ENCODE data around the gene ZDHHC22.

The ZDHHC22 gene

GRCh38 chr14:77085538-77085937 lies 56.1 kb downstream of the ZDHHC22 start:
- Histone ChIP-seq H3K9me2 (ENCODE audit: low read depth, low read length) (no peaks in the 10 kb centered on the region), H3K27ac (ENCODE audit: low read depth, low read length, poor library complexity, severe bottlenecking) (no peak overlapping the region), H2AFZ (ENCODE audit: low read length) (no peak overlapping the region), H3K79me2 (ENCODE audit: insufficient read depth, low read length) (no peaks in the 10 kb centered on the region), H3K36me3 (ENCODE audit: insufficient read depth, low read length) (no peaks in the 10 kb centered on the region), H3F3A (ENCODE audit: insufficient read depth, low read length) (no peaks in the 10 kb centered on the region), H3K9me3 (ENCODE audit: low read length) (no peaks in the 10 kb centered on the region), H3K27me3 (ENCODE audit: insufficient read depth, low read length) (0 out of 2 replicates have a peak, but pooled peaks cover 6% of the 10 kb centered on the region), H3K4me3 (ENCODE audit: low read depth, low read length, poor library complexity, severe bottlenecking) (no peak overlapping the region), H3K4me1 (ENCODE audit: insufficient read depth, low read length, severe bottlenecking) (no peaks in the 10 kb centered on the region), H3K9ac (ENCODE audit: low read length) (no peak overlapping the region), H4K20me1 (ENCODE audit: insufficient read depth, low read length) (no peaks in the 10 kb centered on the region), H3K4me2 (ENCODE audit: low read length) (no peak overlapping the region)
- TF ChIP-seq EZH2 (IDR thresholded peaks at IDR 0.05; ENCODE audit: borderline replicate concordance, low read length), result no peak
- no peak for TF ChIP-seq CTCF (IDR thresholded peaks at IDR 0.05; ENCODE audit: low read length)

GRCh38 chr14:77084985-77085384 lies 56.6 kb downstream of the ZDHHC22 start:
- TF ChIP-seq CTCF (IDR thresholded peaks at IDR 0.05; ENCODE audit: low read length), result no peak
- TF ChIP-seq EZH2 (IDR thresholded peaks at IDR 0.05; ENCODE audit: borderline replicate concordance, low read length), result no peak
- Histone ChIP-seq H4K20me1 (ENCODE audit: insufficient read depth, low read length) (no peaks in the 10 kb centered on the region), H3K4me1 (ENCODE audit: insufficient read depth, low read length, severe bottlenecking) (no peaks in the 10 kb centered on the region), H3K9me3 (ENCODE audit: low read length) (no peaks in the 10 kb centered on the region), H3K9ac (ENCODE audit: low read length) (no peak overlapping the region), H3K4me3 (ENCODE audit: low read depth, low read length, poor library complexity, severe bottlenecking) (no peak overlapping the region), H3K36me3 (ENCODE audit: insufficient read depth, low read length) (no peaks in the 10 kb centered on the region; the same call in 1 of the 2 replicates), H2AFZ (ENCODE audit: low read length) (no peak overlapping the region), H3K9me2 (ENCODE audit: low read depth, low read length) (no peaks in the 10 kb centered on the region), H3K27me3 (ENCODE audit: insufficient read depth, low read length) (0 out of 2 replicates have a peak, but pooled peaks cover 6% of the 10 kb centered on the region), H3F3A (ENCODE audit: insufficient read depth, low read length) (no peaks in the 10 kb centered on the region), H3K27ac (ENCODE audit: low read depth, low read length, poor library complexity, severe bottlenecking) (no peak overlapping the region), H3K4me2 (ENCODE audit: low read length) (no peak overlapping the region), H3K79me2 (ENCODE audit: insufficient read depth, low read length) (no peaks in the 10 kb centered on the region)

GRCh38 chr14:77083082-77083481 lies 58.5 kb downstream of the ZDHHC22 start:
- H3K9me2 ChIP-seq (ENCODE audit: low read depth, low read length), result no peaks in the 10 kb centered on the region
- no peaks in the 10 kb centered on the region for H3K79me2 ChIP-seq (ENCODE audit: insufficient read depth, low read length)
- H3F3A ChIP-seq (ENCODE audit: insufficient read depth, low read length), result no peaks in the 10 kb centered on the region
- H3K27me3 ChIP-seq (ENCODE audit: insufficient read depth, low read length), result 0 out of 2 replicates have a peak, but pooled peaks cover 6% of the 10 kb centered on the region
- TF ChIP-seq EZH2 (IDR thresholded peaks at IDR 0.05; ENCODE audit: borderline replicate concordance, low read length) (no peak), CTCF (IDR thresholded peaks at IDR 0.05; ENCODE audit: low read length) (no peak)
- no peaks in the 10 kb centered on the region for H3K4me1 ChIP-seq (ENCODE audit: insufficient read depth, low read length, severe bottlenecking)
- H3K36me3 ChIP-seq (ENCODE audit: insufficient read depth, low read length), result no peaks in the 10 kb centered on the region; the same call in 1 of the 2 replicates
- H2AFZ ChIP-seq (ENCODE audit: low read length), result no peak overlapping the region
- H3K27ac ChIP-seq (ENCODE audit: low read depth, low read length, poor library complexity, severe bottlenecking), result no peak overlapping the region
- no peaks in the 10 kb centered on the region for H4K20me1 ChIP-seq (ENCODE audit: insufficient read depth, low read length)
- H3K4me2 ChIP-seq (ENCODE audit: low read length), result no peak overlapping the region
- no peak overlapping the region for H3K9ac ChIP-seq (ENCODE audit: low read length)
- H3K9me3 ChIP-seq (ENCODE audit: low read length), result no peaks in the 10 kb centered on the region
- no peak overlapping the region for H3K4me3 ChIP-seq (ENCODE audit: low read depth, low read length, poor library complexity, severe bottlenecking)

All from OCI-LY1 (cell line).